Hematopoietic multipotent progenitor cell treated with erythropoietin and hydrocortisone succinate and interleukin-3 and kit ligand, for 4 days (in vitro differentiated cells): Measurements from ENCODE around the gene TENT4B.

ENCODE experiments used
- DNase-seq: peaks from one replicate; pipeline ENCODE4 v3.0.0-alpha.2; 2015

Gene TENT4B

GRCh38 chr16:50198802-50199403 lies 45.8 kb downstream of the TENT4B start:
- no peak for DNase-seq

DNA sequence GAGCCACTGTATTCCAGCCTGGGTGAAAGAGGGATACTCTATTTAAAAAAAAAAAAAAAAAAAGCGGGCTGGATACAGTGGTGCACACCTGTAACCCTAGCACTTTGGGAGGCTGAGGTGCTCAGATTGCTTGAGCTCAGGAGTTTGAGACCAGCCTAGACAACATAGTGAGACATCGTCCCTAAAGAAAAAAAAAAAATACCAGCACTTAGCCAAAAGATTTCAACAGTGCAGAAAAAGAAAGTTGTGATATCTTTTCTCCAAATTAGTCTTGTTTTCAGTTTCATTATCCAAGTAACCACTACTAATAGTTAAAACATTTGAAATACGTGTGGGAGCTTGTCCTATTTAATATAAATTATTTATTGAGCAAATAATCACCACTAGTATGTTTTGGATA lies 48.7 kb downstream of the TENT4B start:
- DNase-seq: no peak

DNA sequence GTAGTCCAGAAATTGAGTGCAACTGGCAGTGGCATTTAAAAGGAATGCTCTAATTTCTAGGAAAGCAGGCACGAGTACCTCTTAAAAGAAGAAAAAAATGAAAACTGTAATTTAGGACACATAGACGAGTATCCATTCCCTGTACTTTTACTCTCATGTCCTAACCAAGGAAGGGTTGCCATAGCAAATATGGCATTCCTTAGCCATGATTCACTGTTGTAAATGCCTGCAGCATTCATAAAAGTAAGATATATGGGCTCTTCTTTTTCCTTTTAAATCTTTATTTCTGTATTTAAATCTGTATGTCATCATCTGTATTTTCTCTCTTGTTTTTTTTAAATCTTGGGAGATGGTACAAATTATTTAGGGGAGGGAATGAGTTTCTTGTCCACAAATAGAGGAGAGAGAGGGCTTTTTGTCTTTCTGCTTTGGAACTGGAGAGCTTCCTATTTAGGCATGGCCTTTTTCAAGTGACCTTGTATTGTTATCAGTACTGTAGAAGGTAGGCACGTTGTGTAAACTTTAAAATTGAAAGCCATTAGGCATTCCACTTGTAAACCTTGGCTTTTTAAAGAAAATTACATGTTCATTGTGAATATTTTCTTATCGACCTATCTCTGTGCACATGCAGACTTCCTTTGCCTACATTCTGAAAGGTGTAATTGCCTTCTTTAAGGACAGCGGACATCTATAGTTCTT lies 50.0 kb downstream of the TENT4B start:
- no peak for DNase-seq

DNA sequence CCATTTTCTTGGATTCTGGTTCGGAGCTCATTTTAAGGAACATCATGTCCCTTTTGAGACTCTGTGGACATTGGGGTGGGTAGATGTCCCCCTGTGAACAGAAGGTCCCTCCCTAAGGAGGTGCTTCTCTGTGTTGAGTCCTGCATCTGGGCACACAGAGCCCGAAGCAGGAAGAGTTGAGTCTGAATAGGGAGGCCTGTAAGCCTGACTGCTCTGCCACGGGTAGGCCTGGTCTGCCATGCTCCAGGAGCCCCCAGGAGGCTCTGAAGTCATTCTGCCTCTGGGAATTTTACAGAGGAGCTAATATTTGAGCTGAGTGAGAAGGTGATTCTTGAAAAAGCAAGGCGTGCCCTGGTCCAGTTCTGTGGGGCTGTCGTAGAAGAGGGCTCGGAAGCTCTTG lies 50.6 kb downstream of the TENT4B start:
- no peak for DNase-seq

GRCh38 chr16:50204453-50205108 lies 51.5 kb downstream of the TENT4B start:
- no peak for DNase-seq

DNA sequence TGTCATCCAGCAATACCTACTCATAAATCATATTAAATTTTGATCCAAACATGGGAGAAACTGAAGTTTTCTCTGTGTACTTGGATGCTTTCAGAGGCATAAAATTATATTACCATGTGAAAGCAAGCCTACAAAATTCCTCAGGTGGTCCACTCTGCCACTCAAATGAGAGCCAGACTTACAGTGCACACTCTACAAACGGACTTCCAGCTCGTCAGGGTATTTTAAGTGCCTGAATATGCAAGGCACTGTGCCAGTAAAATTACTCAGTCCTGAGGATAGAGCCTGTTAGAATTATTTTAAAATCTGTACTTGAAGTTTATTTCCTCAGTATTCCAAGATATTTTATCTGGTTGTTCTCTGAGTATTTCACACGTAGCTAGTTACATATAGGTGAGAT lies 54.5 kb downstream of the TENT4B start:
- no peak for DNase-seq

- DNase-seq: no peak
These were observed 55.4 kb downstream of the TENT4B start for GRCh38 chr16:50208460-50208931.

GRCh38 chr16:50209546-50210265 lies 56.6 kb downstream of the TENT4B start:
- DNase-seq: peak; percentile 20

DNA sequence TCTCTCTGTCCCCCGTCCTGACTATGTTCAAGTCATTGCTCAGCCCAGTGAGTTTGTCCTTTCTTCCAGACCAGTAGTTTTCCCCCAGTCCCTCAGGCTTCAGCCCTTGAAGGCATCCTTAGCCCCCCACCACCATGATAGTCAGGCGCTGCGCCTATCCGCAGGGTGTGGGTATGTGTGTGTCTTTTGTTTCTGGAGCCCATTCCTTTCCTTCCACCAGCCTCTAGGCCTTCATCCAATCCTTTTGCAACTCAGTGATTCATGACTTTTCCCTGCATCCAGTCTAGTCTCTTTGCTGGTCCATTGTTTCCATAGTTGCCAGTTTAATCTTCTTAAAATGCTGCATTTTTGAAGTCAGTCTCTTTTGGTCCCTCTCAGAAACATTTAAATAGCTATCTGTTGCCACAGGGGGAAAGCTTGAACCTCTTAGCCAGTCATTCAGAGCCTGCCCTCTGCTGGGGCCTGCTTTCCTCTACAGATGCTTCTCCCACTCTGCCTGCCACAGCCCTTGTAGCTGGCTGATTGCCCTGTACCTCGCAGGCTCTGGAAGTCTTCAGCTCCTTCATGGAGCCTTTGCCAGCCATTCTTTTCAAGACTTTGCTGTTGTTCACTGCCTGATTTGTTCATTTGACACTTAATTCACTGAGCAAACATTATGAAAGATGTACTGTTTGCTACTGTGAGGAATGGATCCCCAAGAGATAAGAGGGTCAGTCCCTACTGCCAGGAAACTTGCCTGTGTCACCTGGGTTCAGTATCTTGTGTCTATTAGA lies 57.3 kb downstream of the TENT4B start:
- DNase-seq: peak; percentile 92

GRCh38 chr16:50213939-50214519 lies 60.9 kb downstream of the TENT4B start:
- DNase-seq: peak; percentile 79

GRCh38 chr16:50215680-50216079 lies 62.6 kb downstream of the TENT4B start:
- no peak for DNase-seq

- DNase-seq: no peak
These were observed 63.1 kb downstream of the TENT4B start for GRCh38 chr16:50216231-50216630.

- DNase-seq: no peak
These were observed 66.4 kb downstream of the TENT4B start for GRCh38 chr16:50219402-50219975.

DNA sequence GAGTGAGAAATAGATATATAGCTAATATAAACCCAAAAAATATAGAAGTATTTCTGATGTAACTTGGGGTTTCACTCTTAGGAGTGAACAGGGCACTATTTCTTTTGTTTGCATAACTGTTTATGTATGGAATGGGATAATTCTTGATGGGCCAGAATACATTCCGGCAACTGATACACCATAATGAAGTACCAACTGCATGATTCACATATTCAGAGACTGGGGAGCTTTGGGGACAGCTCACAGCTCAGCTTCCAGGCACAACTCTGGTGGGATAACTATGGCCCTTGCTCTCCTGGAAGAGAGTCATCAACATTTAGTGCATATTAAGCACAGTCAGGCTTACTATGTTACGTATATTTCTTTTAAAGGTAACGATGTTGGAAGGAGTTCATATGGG lies 71.2 kb downstream of the TENT4B start:
- no peak for DNase-seq

DNA sequence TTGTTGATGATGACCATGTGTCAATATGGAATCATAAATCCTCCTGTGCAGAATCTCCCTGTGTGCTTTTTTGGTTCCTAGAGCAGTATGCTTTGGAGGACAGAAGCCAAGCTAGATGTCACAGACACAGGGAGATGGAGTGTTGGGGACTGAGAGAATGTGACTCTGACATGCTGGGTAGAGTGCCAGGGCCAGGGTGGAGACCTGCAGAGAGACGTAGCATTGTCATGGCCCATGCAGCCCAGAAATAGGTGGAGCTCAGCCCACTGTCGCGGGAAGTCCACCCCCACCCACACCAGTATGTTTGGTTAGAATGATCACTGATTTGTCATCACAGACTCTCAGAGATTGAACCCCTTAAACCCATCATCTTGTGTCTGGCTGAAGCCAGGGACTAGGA lies 74.0 kb downstream of the TENT4B start:
- no peak for DNase-seq

DNA sequence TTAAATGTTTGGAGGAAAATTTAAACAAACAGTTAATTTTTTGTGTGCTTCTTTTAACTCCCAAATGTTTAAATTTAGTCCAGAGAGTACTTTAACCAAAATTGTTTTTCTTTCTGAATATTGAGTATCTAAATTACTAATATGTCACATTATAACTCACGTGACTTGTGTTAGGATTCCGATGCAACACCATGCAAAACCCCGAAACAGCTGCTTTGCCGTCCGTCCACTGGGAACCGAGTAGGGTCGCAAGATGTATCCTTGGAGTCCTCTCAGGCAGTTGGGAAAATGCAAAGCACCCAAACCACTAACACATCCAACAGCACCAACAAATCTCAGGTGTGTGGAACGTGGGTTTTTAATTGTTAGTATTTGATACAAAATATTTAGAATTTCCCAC lies 74.6 kb downstream of the TENT4B start:
- no peak for DNase-seq

DNA sequence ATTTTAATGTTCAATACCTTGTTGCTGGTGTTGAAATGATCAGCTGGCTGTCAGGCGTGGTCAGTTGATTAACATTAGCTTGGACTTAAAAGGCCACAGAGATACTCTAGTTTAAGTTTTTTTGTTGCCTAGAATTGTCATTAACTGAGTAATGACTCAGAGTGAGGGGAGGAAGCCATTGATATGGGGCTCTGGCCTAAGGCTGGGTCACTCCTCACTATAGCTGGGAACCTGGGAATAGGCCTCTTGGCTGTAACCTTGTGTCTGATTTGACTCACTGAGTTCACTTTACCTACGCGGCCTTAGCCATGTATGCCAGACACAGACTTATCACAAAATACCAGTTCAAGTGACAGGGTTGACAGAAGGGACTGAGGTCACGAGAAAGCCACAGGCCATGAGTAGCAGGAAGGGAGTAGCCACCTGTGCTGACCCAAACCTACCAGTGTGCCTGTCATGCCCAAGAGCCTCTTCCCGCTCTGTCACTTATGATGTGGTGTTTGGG lies 75.3 kb downstream of the TENT4B start:
- no peak for DNase-seq

DNA sequence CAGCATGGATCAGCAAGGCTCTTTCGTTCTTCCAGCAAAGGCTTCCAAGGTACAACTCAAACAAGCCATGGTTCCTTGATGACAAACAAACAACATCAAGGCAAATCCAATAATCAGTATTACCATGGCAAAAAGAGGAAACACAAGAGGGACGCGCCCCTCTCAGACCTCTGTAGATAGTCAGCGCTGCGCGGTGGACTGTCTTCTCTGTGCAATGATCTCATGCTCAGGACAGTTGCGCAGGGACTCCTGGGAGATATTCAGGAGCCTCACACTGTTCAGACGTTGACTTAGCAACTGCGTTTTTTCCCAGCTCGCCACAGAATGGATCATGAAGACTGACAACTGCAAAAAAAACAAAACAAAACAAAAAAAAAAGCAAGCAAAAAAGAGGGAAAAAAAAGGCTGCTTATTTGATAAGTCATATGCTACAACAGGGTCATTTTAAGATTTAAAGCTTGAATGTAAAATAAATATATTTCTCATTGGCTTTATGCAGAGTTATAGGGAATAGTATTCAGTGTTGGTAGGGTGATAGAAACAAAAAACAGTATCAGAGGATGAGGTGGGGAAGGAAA lies 76.1 kb downstream of the TENT4B start:
- peak; percentile 65 for DNase-seq

DNA sequence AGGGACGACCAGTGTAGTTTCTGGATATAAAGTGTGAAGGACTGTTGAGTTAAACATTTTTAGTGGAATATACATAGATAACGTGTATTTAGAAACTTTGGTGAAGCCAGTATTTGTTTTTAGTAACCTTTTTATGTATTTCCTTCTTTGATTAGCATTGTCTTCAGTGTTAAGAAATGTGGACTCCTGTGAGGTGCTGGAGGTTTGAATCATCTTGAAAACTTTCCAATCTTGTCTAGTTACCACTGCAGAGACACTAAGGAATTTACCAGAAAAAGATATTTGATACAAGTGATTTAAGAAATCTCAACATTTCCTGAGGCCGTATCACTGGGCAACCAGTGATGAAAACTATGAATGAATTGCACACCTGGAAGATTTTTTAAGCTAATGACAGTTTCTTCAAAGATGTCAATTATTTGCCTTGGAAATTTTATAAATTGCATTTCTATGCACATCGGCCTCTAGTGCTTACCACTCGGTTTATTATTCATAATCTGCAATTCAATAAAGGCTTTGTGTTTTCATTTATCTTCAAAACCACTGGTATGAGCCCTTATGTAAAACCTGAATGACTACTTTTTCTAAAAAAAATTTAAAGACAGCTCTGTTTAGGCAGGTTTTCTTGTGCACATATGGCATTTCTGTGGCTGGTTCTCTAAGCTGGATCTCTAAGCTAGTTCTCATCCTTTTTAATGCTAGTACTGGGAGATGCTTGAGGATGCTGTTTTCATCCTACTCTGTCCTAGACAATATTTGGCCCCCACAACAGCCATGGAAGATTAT lies 81.9 kb downstream of the TENT4B start:
- no peak for DNase-seq

- no peak for DNase-seq
These were observed 82.5 kb downstream of the TENT4B start for GRCh38 chr16:50235581-50235980.

GRCh38 chr16:50238314-50238713 lies 85.2 kb downstream of the TENT4B start:
- no peak for DNase-seq
